H9 (cell line): Measurements from ENCODE around the gene DMD. TPM values are rescaled to one million over a fixed set of nuclear protein-coding genes. Genes with fewer than 3 reads are reported as not detected.

ENCODE experiments used
- DNase-seq: peaks from one replicate; pipeline ENCODE4 v3.0.0-alpha.2; 2017
- H2AFZ ChIP-seq: one replicate; pipeline ENCODE4 v1.6.1; 2013; ENCODE audit warnings: mild to moderate bottlenecking, low read length, control low read depth, moderate library complexity
- H2AK5ac ChIP-seq: 2 replicates; pipeline ENCODE4 v1.6.1; 2013; ENCODE audit warnings: low read length, control low read depth, mixed read lengths; ENCODE audit not compliant: insufficient read length
- H2BK120ac ChIP-seq: one replicate; pipeline ENCODE4 v1.6.1; 2013; ENCODE audit warnings: low read depth, mild to moderate bottlenecking, low read length, control low read depth, inconsistent platforms; ENCODE audit not compliant: poor library complexity, severe bottlenecking
- H2BK12ac ChIP-seq: 2 replicates; pipeline ENCODE4 v1.6.1; 2013; ENCODE audit warnings: low read length, control low read depth, mixed read lengths, low read depth; ENCODE audit not compliant: insufficient read length
- H2BK15ac ChIP-seq: 2 replicates; pipeline ENCODE4 v1.6.1; 2013; ENCODE audit warnings: low read depth, low read length, control low read depth
- H2BK20ac ChIP-seq: one replicate; pipeline ENCODE4 v1.6.1; 2013; ENCODE audit warnings: low read depth, mild to moderate bottlenecking, low read length, control low read depth, inconsistent platforms; ENCODE audit not compliant: poor library complexity, severe bottlenecking
- H2BK5ac ChIP-seq: 2 replicates; pipeline ENCODE4 v1.6.1; 2013; ENCODE audit warnings: low read length, control low read depth, mixed read lengths; ENCODE audit not compliant: insufficient read length
- H3K14ac ChIP-seq: 2 replicates; pipeline ENCODE4 v1.6.1; 2013; ENCODE audit warnings: low read length, control low read depth; ENCODE audit not compliant: insufficient read depth
- H3K18ac ChIP-seq: 2 replicates; pipeline ENCODE4 v1.6.1; 2013; ENCODE audit warnings: low read depth, mild to moderate bottlenecking, mixed read lengths, low read length, control low read depth; ENCODE audit not compliant: insufficient read length
- H3K23ac ChIP-seq: 2 replicates; pipeline ENCODE4 v1.6.1; 2013; ENCODE audit warnings: low read length, control low read depth, mixed read lengths, low read depth; ENCODE audit not compliant: insufficient read length
- H3K23me2 ChIP-seq: 2 replicates; pipeline ENCODE4 v1.6.1; 2013; ENCODE audit warnings: low read depth, mild to moderate bottlenecking, mixed read lengths, low read length, control low read depth; ENCODE audit not compliant: insufficient read length, poor library complexity, severe bottlenecking
- H3K27ac ChIP-seq: 2 replicates; pipeline ENCODE4 v1.5.1; 2013; ENCODE audit warnings: low read length, control low read depth, mixed read lengths, low read depth; ENCODE audit not compliant: insufficient read length
- H3K27me3 ChIP-seq: 2 replicates; pipeline ENCODE4 v1.6.1; 2013; ENCODE audit warnings: low read length, control low read depth, inconsistent platforms; ENCODE audit not compliant: insufficient read depth
- H3K4ac ChIP-seq: 2 replicates; pipeline ENCODE4 v1.6.1; 2013; ENCODE audit warnings: low read depth, mild to moderate bottlenecking, control low read depth, inconsistent platforms, low read length, moderate library complexity
- H3K4me1 ChIP-seq: 2 replicates; pipeline ENCODE4 v1.6.1; 2013; ENCODE audit warnings: low read length, control low read depth, inconsistent platforms; ENCODE audit not compliant: insufficient read depth
- H3K4me2 ChIP-seq: 2 replicates; pipeline ENCODE4 v1.6.1; 2013; ENCODE audit warnings: low read length, control low read depth, mixed read lengths; ENCODE audit not compliant: insufficient read length, insufficient read depth
- H3K56ac ChIP-seq: 2 replicates; pipeline ENCODE4 v1.6.1; 2013; ENCODE audit warnings: low read depth, mild to moderate bottlenecking, mixed read lengths, low read length, control low read depth; ENCODE audit not compliant: insufficient read length
- H3K79me1 ChIP-seq: 2 replicates; pipeline ENCODE4 v1.6.1; 2013; ENCODE audit warnings: low read depth, mild to moderate bottlenecking, moderate library complexity, low read length, control low read depth, inconsistent platforms; ENCODE audit not compliant: insufficient read depth, poor library complexity, severe bottlenecking
- H3K79me2 ChIP-seq: 2 replicates; pipeline ENCODE4 v1.6.1; 2013; ENCODE audit warnings: low read length, control low read depth, inconsistent platforms; ENCODE audit not compliant: insufficient read depth
- H3K9ac ChIP-seq: 2 replicates; pipeline ENCODE4 v1.6.1; 2013; ENCODE audit warnings: low read length, control low read depth, mixed read lengths; ENCODE audit not compliant: insufficient read length; ENCODE audit errors: extremely low read depth
- H3K9me3 ChIP-seq: one replicate; pipeline ENCODE4 v1.6.1; 2013; ENCODE audit warnings: low read depth, low read length, inconsistent platforms; ENCODE audit not compliant: control insufficient read depth
- H3T11ph ChIP-seq: one replicate; pipeline ENCODE4 v1.6.1; 2013; ENCODE audit warnings: mild to moderate bottlenecking, low read length, control low read depth, inconsistent platforms
- H4K20me1 ChIP-seq: one replicate; pipeline ENCODE4 v1.6.1; 2013; ENCODE audit not compliant: control insufficient read depth, insufficient read length, insufficient read depth
- H4K5ac ChIP-seq: 2 replicates; pipeline ENCODE4 v1.6.1; 2013; ENCODE audit warnings: low read depth, mild to moderate bottlenecking, mixed read lengths, low read length, control low read depth; ENCODE audit not compliant: insufficient read length
- H4K8ac ChIP-seq: replicated peaks from 2 replicates; pipeline ENCODE4 v1.6.1; 2013; ENCODE audit warnings: low read length, control low read depth, mixed read lengths, low read depth; ENCODE audit not compliant: insufficient read length
- H4K91ac ChIP-seq: 2 replicates; pipeline ENCODE4 v1.6.1; 2013; ENCODE audit warnings: low read depth, mild to moderate bottlenecking, moderate library complexity, mixed read lengths, low read length, control low read depth; ENCODE audit not compliant: insufficient read length
- H3K27ac Mint-ChIP-seq, 3 experiments: 2 replicates in 2 of 3; 3 replicates in 1 of 3; pipeline ENCODE4 v1.8.0; 2020 to 2021; ENCODE audit warnings: mixed read lengths in 3 of 3, mild to moderate bottlenecking in 1 of 3, moderate library complexity in 1 of 3
- H3K27me3 Mint-ChIP-seq: 2 replicates; pipeline ENCODE4 v1.8.0; 2021; ENCODE audit warnings: low read depth, mild to moderate bottlenecking, moderate library complexity, mixed read lengths
- H3K36me3 Mint-ChIP-seq, 3 experiments: 2 replicates in 2 of 3; 3 replicates in 1 of 3; pipeline ENCODE4 v1.8.0; 2020 to 2021; ENCODE audit warnings: low read depth in 3 of 3, mixed read lengths in 3 of 3; ENCODE audit not compliant: insufficient read depth in 1 of 3
- H3K4me1 Mint-ChIP-seq, 2 experiments: 2 replicates each; pipeline ENCODE4 v1.8.0; 2020; ENCODE audit warnings: mixed read lengths in 2 of 2
- H3K4me3 Mint-ChIP-seq, 2 experiments: 2 replicates in 1 of 2; 3 replicates in 1 of 2; pipeline ENCODE4 v1.8.0; 2020 to 2021; ENCODE audit warnings: mild to moderate bottlenecking in 2 of 2, mixed read lengths in 2 of 2, moderate library complexity in 1 of 2
- H3K9me3 Mint-ChIP-seq, 2 experiments: 2 replicates in 1 of 2; 3 replicates in 1 of 2; pipeline ENCODE4 v1.8.0; 2020; ENCODE audit warnings: mild to moderate bottlenecking in 2 of 2, mixed read lengths in 2 of 2, moderate library complexity in 1 of 2
- WGBS: extraction: QIAGEN DNeasy Blood & Tissue Kit; methylation state at CpG from one replicate; pipeline ENCODE4 v1.1.7; 2013; ENCODE audit warnings: missing lambda C conversion rate, low lambda C conversion rate, mixed read lengths; ENCODE audit not compliant: insufficient read length; ENCODE audit errors: extremely low coverage; 5-methylcytosine and 5-hydroxymethylcytosine counted together
- total RNA-seq: library from RNA; stranded (reverse); gene quantifications from 2 replicates; pipeline ENCODE4 v1.2.1, GENCODE V29; 2021
- TF ChIP-seq, protein P1 (sequence below): fragments of 200-600 bp; sonication (generic); conservative IDR thresholded peaks from 3 replicates; pipeline ENCODE4 v1.8.0; 2021; ENCODE audit warnings: antibody characterized with exemption, mild to moderate bottlenecking

Gene DMD
- total RNA-seq, 1 experiment from 2014 or later = 3.8 TPM

DNA sequence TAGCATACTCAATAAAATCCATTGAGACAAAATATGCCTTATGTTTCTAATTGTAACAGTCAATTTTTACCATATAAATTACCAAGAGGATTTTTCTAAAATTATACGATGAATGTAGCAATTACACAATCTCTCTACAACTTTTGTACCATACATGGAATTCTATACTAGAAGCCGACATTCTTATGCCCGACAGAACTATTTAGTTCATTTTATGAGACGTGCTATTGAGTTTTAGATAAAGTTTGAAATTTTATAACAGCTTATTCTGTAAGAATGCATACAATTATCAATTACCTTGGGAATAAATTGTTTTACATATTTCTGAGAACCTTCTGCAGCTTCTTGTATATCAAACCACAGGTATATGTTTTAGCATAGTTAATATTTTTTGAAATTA is 431.2 kb downstream of the DMD start:
- no peak overlapping the region for H2BK15ac ChIP-seq
- H3K14ac ChIP-seq = no peak overlapping the region
- no peaks in the 10 kb centered on the region; the same call in 1 of the 2 replicates for H3K4me1 ChIP-seq
- H3K9ac ChIP-seq = no peak overlapping the region
- no peaks in the 10 kb centered on the region for H3K23me2 ChIP-seq
- peaks cover 15% of the 10 kb centered on the region in 2 experiments for H3K4me1 Mint-ChIP-seq
- no peak overlapping the region for H3K27ac ChIP-seq
- no peak overlapping the region for H4K5ac ChIP-seq
- no peak overlapping the region for H4K91ac ChIP-seq
- no peak overlapping the region for H2BK20ac ChIP-seq
- H3K4me2 ChIP-seq = no peak overlapping the region
- no peak overlapping the region for H2AK5ac ChIP-seq
- no peak for DNase-seq
- H2AFZ ChIP-seq = no peak overlapping the region
- H3T11ph ChIP-seq = no peak overlapping the region
- H3K23ac ChIP-seq = no peak overlapping the region
- H3K9me3 Mint-ChIP-seq = peaks cover 13 to 17% of the 10 kb centered on the region in 2 experiments
- H3K27me3 ChIP-seq = no peaks in the 10 kb centered on the region
- H3K4ac ChIP-seq = no peak overlapping the region
- TF ChIP-seq, protein P1, sequence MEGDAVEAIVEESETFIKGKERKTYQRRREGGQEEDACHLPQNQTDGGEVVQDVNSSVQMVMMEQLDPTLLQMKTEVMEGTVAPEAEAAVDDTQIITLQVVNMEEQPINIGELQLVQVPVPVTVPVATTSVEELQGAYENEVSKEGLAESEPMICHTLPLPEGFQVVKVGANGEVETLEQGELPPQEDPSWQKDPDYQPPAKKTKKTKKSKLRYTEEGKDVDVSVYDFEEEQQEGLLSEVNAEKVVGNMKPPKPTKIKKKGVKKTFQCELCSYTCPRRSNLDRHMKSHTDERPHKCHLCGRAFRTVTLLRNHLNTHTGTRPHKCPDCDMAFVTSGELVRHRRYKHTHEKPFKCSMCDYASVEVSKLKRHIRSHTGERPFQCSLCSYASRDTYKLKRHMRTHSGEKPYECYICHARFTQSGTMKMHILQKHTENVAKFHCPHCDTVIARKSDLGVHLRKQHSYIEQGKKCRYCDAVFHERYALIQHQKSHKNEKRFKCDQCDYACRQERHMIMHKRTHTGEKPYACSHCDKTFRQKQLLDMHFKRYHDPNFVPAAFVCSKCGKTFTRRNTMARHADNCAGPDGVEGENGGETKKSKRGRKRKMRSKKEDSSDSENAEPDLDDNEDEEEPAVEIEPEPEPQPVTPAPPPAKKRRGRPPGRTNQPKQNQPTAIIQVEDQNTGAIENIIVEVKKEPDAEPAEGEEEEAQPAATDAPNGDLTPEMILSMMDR = no peak
- H3K27ac Mint-ChIP-seq = no peak overlapping the region
- H2BK5ac ChIP-seq = no peak overlapping the region
- no peak overlapping the region for H3K56ac ChIP-seq
- no peaks in the 10 kb centered on the region for H3K79me1 ChIP-seq
- no peak overlapping the region for H2BK120ac ChIP-seq
- no CpG with 5 or more reads among the region's 4 CpGs for WGBS
- H3K9me3 ChIP-seq = peaks cover 10% of the 10 kb centered on the region
- H4K20me1 ChIP-seq = no peaks in the 10 kb centered on the region
- no peaks in the 10 kb centered on the region for H3K79me2 ChIP-seq
- H3K18ac ChIP-seq = no peak overlapping the region
- no peak overlapping the region for H3K4me3 Mint-ChIP-seq
- H3K27me3 Mint-ChIP-seq = no peaks in the 10 kb centered on the region
- H4K8ac ChIP-seq = no peak overlapping the region
- no peak overlapping the region for H2BK12ac ChIP-seq
- H3K36me3 Mint-ChIP-seq = peaks cover 11 to 12% (median 12%) of the 10 kb centered on the region in 3 experiments; a peak in 6 of 7 replicates
